Esophagus muscularis mucosa (tissue), 4 donors: Measurements from ENCODE around the gene SLC39A7.

ENCODE experiments used
- EP300 ChIP-seq: sonication (generic); formaldehyde crosslinking; IDR thresholded peaks from one replicate; pipeline ENCODE4 v1.6.1; 2017; ENCODE audit warnings: antibody characterized with exemption
- POLR2A ChIP-seq: fragments of 450-650 bp; IDR thresholded peaks from one replicate; pipeline ENCODE4 v1.6.1; 2017; ENCODE audit warnings: antibody characterized with exemption, moderate library complexity, mild to moderate bottlenecking, low read depth
- TF ChIP-seq, protein P1 (sequence below), 3 experiments: fragments of 200-600 bp in 2 of 3; fragments of 450-650 bp in 1 of 3; sonication (generic) in 2 of 3; IDR thresholded peaks; one replicate each; pipeline ENCODE4 v1.5.1; 2017 to 2019; ENCODE audit warnings: antibody characterized with exemption in 3 of 3, mild to moderate bottlenecking in 2 of 3, moderate library complexity in 1 of 3

DNA sequence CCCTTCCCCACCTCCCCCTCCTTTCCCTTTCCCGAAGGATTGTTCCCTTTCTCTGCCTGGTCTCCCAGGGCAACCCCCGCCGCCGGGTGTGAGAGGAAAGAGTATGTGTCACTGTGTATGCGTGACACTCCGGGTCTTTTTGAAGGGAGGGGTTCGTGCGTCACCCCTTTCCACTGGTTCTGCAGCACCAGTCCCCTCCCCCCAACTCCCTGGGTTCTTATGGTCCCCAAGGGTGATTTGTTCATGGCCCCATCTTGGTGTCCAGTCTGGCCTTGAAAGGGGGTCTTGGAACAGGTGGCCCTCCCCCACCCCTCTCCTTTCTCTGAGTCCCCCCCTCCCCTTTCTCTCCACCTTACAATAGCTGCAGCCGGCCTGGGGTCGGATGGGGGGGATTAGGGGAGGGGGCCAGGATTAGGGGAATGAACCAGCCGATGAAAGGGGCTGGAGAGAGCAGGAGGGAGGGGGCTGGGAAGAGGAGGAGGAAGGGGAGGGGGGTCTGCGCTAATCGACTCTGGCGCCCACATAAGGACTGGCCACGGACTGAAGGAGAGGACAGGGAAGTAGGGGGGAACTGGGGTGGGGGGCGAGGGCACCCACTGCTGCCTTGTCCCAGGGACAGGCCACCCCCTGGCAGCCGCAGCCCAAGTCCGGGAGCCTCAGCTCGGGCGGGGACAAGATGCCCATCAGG lies 6.3 kb downstream of the SLC39A7 start:
- TF ChIP-seq, protein P1, sequence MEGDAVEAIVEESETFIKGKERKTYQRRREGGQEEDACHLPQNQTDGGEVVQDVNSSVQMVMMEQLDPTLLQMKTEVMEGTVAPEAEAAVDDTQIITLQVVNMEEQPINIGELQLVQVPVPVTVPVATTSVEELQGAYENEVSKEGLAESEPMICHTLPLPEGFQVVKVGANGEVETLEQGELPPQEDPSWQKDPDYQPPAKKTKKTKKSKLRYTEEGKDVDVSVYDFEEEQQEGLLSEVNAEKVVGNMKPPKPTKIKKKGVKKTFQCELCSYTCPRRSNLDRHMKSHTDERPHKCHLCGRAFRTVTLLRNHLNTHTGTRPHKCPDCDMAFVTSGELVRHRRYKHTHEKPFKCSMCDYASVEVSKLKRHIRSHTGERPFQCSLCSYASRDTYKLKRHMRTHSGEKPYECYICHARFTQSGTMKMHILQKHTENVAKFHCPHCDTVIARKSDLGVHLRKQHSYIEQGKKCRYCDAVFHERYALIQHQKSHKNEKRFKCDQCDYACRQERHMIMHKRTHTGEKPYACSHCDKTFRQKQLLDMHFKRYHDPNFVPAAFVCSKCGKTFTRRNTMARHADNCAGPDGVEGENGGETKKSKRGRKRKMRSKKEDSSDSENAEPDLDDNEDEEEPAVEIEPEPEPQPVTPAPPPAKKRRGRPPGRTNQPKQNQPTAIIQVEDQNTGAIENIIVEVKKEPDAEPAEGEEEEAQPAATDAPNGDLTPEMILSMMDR (IDR thresholded peaks at IDR 0.05) = no peak
- no peak for TF ChIP-seq POLR2A
- no peak for TF ChIP-seq EP300
